UCSD-AML1 (cell line): Measurements from ENCODE around the gene MRPL55.
A peak's percentile ranks its signal among the peaks of the same experiment; 100 is the strongest.

Experiments used
- DNase-seq: peaks from one replicate; lab custom pipeline; 2025; ENCODE audit not compliant: unreplicated experiment; lab: John Stamatoyannopoulos, UW

Gene MRPL55

DNA sequence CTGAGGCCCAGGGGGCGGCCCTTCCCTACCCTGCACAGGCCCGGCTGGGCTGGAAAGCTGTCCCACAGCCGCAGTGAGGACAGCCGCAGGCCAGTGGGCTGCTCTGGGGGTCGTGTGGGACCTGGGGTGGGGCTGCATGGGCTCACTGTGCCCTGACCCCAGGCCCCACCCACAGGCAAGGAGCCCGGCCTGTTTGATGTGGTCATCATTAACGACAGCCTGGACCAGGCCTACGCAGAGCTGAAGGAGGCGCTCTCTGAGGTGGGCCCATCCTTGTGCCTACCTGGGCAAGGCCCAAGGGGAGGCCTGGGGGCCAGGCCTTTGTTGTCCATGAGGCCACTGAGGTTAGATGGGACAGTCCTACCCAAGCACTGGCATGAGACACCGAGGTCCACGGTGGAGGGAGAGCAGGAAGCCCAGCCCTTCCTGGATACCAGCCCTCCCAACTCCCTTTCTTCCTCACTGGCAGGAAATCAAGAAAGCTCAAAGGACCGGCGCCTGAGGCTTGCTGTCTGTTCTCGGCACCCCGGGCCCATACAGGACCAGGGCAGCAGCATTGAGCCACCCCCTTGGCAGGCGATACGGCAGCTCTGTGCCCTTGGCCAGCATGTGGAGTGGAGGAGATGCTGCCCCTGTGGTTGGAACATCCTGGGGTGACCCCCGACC lies 39.2 kb upstream of the MRPL55 start:
- DNase-seq = no peak

DNA sequence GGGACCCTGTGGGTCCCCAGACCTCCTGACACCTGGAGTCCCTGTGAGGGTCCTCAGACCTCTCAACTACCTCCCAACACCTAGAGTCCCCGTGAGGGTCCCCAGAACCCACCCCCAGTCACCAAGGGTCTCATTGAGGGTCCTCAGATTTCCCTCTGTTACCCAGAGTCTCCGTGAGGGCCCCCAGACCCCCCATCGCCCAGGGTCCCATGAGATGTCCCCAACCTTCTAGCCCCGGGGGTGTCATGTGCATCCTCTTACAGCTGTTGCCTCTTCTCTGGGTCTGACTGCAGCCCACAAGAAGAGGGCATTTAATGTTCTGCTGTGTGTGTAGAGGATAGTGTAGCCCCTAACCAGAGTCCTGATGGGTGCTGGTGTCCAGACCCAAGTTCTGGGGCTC lies 38.7 kb upstream of the MRPL55 start:
- no peak for DNase-seq

DNA sequence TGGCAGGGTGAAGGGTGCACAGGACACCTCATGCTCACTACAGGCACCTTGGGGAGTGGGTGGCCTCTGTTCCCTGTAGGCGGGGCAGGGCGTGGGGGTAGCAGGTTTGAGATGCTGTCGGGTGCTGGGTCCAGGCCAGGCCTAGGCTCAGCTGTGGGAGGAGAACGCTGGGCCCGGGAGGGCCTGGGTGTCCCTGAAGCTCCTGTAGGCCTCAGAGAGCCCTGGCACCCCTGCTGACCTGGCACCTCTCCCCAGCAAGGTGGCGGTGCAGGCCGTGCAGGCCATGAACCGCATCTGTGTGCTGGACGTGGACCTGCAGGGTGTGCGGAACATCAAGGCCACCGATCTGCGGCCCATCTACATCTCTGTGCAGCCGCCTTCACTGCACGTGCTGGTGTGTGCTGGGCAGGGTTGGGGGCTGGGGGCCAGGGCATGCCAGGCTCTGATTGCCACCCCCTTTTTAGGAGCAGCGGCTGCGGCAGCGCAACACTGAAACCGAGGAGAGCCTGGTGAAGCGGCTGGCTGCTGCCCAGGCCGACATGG lies 38.1 kb upstream of the MRPL55 start:
- no peak for DNase-seq

DNA sequence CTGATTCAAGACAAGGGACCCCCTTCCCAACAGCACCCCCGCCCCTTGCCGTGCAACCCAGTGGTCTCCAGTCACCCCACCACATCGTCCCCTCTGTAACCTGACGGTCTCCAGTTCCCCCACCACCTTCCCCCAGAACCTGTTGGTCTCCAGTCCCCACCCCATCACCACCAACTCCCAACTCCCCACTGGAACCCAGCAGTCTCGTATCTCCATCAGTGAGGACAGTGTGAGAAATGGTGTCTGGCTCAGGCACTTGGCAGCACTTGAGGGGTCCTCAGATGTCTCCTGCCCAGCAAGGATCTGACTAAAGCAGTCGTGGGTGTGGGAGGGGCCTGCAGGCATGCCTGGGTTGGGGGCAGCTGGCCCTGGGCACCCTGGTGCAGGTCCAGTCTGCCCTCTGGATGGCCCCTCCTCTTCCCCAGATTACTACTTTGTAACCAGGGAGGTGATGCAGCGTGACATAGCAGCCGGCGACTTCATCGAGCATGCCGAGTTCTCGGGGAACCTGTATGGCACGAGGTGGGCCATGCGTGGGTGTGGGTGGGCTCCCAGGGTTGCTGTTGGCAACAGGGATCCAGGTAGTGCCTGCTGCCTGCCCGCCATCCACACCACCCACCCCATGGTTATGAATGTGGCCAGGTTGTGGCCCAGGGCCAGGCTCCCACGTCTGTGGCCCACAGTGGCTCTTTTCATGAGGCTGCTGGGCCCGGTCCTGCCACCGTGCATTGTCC lies 37.5 kb upstream of the MRPL55 start:
- DNase-seq = no peak

DNA sequence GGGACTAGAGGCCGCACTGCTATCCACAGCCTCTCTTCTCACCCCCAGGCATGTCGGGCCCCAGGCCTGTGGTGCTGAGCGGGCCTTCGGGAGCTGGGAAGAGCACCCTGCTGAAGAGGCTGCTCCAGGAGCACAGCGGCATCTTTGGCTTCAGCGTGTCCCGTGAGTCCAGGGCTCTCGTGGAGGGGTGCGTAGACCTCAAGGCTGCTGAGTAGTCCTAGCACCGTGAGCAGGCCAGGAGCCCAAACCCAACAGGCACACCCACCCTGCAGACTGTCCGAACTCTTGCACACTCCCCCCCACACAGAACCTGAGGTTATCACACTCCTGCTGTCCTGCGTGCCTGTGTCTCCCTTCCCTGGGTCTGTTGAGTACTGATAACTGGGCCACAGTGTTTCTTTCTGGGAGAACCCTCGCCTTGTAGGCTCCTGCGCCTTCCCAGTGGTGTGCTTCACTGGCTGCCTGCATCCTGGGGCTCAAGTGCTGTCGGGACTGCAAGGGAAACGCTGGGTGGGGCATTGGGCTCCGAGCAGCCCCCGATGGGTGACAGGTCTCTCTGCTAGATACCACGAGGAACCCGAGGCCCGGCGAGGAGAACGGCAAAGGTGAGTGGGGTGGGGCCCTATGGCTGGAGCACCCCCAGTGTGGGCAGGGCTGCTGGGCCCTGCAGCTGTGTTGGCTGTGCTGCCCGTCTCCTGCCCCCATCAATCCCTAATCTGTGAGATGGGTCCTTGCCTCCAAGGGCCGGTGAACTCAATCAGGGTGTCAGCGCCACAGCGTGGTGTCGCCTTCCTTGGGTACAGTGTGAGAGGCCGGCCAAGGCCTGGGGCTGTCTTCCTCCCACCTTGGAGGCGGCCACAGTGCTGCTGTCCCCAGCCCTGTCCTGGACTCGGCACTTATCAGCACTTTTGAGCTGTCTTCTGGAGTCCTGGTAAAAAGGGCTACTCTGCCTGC lies 36.6 kb upstream of the MRPL55 start:
- no peak for DNase-seq

DNA sequence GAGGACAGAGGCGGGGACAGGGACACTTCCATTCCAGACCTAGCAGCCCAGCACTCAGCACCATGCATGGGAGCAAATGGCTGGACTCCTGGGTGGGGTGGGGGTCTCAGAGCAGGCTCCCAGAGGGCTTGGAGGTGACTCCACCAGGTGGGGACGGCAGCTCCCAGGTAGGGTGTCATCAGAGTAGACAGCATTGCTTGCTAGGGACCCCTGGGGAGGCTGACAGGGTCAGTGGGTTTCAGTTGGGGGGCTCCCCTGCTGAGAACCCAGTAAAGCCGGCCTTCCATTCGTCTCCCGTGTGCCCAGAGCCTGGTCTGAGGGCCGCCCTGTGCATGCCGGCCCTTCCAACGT lies 35.9 kb upstream of the MRPL55 start:
- no peak for DNase-seq

DNA sequence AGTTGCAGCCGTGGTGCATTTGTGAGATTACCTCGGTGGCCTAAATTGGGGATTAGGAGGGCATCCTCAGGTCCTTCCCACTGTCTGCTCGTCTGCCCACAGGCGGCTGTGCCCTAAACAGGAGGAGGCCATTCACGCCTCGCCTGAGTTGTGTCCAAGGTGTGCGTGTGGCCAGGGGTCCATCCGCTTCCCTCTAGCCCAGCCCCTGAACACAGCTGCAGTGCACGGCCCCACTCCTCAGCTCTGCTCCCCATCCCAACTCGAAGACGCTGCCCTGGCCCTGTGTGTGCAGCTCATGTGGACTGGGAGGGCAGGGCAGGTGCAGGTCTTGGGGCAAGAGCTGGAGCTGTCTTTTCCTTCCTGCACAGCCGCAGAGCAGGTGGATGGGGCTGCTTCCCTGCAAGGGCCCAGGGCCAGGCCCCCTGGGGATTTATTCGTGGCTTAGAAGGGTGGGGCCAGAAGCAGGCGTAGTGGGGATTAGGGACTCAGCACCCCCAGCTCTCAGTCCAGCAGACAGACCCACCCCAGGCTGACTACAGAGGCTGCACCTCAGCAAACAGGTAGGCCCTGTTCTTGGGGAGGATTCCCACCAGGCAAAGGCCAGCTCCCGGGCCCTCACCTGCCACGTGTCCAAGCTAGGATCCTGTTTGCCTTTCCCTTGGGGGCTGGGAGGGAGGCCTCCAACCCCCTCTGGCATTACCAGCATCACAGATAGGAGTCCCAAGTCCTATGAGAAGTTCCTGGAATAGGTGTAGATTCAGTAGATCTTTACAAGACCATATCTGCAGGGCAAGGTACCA lies 35.3 kb upstream of the MRPL55 start:
- DNase-seq = no peak

DNA sequence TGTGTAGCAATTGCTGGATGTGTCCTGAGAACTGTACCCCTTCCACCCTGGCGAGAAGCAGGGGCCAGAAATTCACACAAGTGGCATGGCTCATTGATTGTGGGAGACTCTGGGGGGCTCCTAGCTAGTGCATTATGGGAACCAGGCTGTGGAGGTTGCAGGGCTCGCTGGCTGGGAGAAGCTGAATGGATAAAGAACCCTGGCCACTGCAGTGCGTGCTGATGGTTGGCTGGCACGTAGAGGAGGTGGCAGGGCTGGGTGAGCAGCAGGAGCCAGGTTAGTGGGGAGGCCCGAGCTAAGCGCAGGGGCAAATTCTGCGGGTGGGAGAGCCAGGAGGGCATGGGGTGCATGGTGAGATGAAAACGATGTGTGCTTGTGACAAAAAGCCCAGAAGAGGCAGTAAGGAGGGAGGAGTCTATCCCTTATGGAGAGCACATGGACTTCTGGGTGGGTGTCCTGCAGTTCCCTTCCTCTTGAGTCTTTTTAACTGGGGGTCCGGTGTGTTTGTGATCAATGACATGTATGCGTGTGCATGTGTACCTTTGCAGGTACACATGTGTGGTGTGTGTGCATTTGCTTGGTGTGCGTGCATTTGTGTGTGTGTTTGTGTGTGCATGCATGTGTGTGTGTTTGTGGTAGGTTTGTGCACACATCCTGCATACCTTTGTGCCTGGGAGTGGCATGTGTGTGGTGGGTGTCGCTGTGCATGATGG lies 34.5 kb upstream of the MRPL55 start:
- DNase-seq = no peak

DNA sequence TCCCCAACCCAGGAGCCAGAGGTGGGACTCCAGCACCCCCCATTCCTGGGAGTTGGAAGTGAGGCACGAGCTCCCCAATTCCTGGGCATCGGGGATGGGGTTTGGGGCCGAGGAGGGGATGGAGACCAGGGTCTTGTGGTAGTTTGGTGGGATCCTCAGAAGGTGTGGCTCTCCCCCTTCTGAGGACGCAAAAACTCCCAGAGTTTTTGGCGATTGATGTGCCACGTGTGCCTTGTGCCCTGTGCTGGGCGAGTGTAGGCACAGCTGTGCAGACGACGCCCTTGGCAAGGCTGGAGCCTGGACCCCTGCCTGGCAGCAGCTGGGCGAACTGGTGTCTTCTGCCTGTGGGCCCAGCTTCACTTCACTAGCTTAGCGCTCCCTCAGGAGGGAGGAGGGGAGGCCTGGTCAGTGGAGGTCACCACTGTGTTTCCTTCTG lies 33.6 kb upstream of the MRPL55 start:
- no peak for DNase-seq

DNA sequence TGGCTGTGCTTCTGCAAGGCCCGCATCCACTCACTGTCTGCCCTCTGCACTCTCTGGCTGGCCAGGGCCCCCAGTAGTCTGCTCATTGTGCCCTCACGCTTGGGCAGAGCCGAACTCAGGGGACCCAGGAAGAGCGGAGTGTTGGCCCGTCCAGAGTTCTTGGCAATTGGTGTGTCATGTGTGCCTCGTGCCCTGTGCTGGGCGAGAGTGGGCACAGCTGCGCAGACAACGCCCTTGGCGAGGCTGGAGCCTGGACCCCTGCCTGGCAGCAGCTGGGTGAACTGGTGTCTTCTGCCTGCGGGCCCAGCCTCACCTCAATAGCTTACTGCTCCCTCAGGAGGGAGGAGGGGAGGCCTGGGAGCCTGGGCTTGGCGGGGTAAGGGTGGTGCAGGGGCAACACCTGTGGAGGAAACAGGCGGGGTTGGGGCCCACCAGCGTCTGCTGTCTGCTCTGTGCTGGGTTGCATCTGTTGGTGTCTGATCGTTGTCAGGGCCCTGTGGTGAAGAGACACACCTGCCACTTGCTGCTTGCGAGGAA lies 33.1 kb upstream of the MRPL55 start:
- no peak for DNase-seq

DNA sequence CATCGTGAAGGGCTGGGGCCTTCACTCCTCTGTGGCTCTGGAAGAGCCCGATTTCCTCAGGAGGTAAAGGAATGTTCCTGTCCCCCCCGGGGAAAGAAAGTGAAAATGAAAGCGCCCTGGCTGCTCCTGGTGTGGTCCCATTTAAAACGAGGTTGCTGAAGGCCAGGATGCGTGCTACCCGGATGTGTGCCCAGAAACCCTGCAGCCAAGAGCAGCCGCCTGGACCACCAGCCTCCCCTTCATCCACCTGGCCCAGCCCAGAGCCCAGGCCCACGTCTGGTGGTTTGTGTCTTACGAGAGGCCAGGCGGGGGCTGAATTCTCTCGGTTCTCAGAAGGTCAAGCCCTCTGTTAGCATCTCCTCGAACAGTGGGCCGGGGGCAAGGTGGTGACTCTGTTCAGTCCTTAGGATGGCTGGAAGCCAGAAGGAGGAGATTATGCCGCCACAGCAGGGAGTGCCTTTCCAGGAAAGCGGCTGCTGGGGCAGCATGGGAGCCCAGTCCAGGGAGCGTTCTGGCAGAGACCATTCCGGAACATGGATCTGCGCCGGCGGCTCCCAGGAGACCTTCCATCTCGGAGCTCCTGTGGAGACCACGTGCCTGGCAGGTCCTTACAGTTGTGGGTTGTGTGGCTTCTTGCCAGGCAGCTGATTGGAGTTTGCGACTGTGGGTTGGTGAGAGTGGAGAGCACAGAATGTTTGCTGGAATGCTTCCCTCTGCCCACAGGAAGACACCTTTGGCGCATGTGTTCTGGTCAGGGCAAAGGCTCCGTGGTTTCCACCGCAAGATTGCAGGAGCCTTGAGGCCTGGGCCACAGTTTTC lies 32.3 kb upstream of the MRPL55 start:
- DNase-seq = no peak

DNA sequence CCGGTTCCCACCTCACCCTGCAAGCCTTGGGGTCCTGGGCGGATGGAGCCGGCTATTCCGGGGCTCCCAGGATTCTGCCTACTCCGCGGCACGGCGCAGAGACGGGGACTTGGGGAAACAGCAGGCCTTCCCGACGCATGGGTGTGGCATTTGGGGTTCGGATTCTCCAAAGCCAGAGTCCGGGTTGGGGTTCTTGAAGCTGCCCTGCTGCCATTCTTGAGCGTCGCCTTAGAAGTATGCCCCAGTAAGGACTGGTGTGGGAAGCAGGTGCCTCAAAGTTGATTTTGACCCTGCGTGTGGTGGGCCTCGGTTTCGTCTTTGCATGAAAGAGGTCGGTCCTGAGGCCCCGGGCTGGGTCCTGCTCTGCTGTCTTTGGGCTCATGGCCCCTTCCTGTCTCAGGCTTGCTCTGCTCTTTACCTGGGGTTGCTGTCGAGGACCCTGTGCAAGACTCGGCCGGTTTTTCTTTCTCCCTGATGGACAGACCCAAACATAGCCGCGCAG lies 31.7 kb upstream of the MRPL55 start:
- no peak for DNase-seq

DNA sequence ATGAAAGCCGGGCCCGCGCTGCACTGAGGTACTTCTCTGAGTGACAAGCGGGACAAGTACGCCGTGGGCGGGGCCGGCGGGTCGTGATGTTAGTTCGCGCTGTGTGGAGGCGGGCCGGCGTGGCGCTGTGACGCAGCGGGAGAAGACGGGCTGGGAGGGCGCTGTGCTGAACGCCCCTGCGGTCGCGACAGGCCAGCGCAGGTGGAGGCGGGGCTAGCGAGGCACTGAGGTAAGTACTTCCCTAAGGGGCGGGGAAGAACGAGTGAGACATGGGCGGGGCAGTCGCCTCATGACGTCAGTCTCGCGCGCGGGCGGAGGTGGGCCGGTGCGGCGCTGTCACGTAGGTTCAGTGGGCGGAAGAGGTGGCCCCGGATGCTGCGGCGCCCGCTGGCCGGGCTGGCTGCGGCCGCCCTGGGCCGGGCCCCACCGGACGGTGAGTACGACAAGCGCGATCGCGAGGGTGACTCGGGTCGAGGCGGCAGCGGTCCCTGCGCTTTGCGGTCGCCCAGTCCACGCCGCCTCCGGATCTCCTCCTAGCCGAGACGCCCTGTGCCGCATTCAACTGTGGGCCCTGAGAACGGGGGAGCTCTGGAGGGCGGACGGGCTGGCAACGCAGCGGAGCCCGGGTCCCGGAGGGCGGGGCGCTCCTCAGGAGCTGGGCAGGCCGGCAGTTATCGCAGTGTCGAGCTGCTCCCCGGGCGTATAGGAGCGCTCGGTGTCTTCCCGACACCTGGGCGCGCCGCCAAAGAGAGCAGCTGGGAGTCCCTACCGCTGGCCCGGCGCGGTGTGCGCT lies 31.0 kb upstream of the MRPL55 start, which contains the start of gene GUK1:
Gene GUK1 (plus strand): TSS at position 349 of the 793 bp plus-strand sequence. CDS start 24 bp downstream, at position 373.
- DNase-seq = peak; percentile 100

DNA sequence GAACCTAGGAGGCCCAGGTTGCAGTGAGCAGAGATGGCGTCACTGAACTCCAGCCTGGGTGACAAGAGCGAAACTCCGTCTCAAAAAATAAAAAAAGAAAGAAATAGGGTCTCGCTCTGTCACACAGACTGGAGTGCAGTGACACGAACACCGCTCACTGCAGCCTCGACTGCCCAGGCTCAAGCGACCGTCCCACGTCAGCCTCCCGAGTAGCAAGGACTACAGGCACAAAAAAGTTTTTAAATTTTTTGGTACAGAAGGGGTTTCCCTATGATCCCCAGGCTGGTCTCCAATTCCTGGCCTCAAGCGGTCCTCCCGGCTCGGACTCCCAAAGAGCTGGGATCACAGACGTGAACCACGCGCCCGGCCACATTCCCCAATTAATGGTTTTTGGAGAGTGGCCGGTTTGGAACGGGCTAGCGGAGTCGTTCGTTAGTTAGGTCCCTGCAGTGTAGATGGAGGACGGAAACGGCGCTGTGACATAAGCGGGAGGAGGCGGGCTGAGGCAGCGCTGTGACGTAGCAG lies 30.4 kb upstream of the MRPL55 start:
- no peak for DNase-seq

DNA sequence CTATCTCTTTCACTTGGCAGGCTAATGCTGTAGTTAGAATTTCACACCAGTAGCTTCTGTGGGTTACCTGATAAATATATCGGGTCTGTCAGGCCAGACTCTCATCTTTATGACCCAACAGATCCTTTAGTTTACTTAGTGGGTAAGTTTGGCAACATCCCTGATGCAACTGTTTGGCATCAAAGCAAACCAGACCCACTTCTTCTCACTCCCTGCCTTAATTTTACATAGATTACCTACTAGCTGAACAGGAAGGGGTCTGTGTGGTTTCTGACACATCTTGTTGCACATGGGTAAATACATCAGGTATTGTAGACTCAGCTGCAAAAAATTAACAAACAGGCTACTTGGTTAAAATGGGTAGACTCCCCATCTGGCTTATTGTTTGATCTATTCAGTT lies 27.8 kb upstream of the MRPL55 start:
- no peak for DNase-seq

DNA sequence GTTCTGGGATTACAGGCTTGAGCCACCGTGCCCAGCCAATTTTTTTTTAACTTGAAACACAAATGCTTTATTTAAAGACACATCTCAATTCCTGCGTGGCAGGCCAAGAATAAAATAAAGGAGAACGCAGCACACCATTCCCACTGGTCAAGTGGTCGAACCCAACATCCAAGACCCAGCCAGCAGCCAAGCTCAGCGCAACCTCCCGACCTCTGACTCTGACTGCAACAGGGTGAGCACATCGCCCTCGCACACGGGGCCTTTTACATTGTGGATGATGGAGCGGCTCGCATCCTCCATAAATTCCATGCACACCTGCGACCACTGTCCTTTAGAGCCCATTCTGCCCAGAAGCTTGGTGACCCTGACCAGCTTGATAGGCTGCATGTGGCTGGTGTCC lies 25.5 kb upstream of the MRPL55 start:
- no peak for DNase-seq

DNA sequence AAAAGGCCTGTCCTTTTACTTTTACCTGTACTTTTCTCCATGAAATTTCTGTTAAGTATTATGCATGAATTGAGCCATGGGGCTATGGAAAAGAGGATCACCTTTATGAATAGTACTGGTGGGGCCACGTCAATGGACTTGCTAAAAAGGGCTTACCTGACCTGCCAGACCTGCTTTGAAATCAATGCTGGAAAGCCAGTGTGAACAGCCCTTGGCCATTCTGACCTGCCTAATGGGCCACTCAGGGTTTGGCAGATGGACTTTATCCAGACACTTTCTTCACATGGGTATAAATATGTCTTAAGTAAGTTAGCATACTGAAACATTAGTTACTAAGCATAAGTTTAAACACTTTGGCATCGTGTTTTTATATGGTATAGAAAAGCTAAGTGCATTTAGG lies 22.7 kb upstream of the MRPL55 start:
- no peak for DNase-seq

DNA sequence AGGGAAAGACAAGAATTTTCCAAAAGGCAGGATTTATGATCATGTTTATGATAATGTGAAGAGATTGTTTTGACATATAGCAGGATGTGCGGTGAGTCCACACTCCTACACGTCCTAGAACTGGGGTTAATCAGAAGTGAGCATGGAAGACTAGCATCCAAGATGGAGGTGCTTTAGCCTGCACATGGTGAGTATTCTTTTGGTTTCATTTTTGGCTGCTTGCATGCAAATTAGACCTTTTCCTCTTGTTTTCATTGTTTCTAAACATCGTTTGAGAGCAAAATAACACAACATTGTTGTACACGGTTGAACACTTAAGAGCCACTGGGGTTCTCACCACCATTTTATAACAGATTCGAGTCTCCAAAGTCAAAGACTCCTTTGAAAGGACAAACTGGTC lies 16.1 kb upstream of the MRPL55 start:
- no peak for DNase-seq
